GM12801 (cell line): ENCODE measurements around the gene ESX1.

Experiments used
- TF ChIP-seq, protein P1 (sequence below): IDR thresholded peaks from one replicate; pipeline ENCODE4 v1.5.1; 2011; ENCODE audit warnings: control low read depth; ENCODE audit not compliant: insufficient read length; ENCODE audit errors: extremely low read depth

The ESX1 gene

DNA sequence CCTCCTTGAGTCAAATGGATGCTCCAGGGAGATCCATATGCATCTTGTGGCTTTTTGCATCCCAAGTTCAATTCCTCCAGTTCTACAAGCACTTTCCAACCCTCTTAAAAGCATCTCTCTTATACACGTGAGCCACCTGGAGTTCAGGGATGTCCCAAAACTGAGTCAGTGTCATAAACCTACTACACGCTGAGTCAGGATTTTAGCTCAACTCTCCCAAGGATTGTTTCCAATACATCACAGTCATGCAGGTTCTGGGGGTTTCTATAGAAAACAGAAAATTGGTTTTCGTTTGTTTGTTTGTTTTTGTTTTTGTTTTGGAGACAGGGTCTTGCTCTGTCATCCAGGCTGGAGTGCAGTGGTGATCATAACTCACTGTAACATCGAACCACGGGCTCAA is 25.9 kb upstream of the ESX1 start:
- TF ChIP-seq, protein P1, sequence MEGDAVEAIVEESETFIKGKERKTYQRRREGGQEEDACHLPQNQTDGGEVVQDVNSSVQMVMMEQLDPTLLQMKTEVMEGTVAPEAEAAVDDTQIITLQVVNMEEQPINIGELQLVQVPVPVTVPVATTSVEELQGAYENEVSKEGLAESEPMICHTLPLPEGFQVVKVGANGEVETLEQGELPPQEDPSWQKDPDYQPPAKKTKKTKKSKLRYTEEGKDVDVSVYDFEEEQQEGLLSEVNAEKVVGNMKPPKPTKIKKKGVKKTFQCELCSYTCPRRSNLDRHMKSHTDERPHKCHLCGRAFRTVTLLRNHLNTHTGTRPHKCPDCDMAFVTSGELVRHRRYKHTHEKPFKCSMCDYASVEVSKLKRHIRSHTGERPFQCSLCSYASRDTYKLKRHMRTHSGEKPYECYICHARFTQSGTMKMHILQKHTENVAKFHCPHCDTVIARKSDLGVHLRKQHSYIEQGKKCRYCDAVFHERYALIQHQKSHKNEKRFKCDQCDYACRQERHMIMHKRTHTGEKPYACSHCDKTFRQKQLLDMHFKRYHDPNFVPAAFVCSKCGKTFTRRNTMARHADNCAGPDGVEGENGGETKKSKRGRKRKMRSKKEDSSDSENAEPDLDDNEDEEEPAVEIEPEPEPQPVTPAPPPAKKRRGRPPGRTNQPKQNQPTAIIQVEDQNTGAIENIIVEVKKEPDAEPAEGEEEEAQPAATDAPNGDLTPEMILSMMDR = no peak

DNA sequence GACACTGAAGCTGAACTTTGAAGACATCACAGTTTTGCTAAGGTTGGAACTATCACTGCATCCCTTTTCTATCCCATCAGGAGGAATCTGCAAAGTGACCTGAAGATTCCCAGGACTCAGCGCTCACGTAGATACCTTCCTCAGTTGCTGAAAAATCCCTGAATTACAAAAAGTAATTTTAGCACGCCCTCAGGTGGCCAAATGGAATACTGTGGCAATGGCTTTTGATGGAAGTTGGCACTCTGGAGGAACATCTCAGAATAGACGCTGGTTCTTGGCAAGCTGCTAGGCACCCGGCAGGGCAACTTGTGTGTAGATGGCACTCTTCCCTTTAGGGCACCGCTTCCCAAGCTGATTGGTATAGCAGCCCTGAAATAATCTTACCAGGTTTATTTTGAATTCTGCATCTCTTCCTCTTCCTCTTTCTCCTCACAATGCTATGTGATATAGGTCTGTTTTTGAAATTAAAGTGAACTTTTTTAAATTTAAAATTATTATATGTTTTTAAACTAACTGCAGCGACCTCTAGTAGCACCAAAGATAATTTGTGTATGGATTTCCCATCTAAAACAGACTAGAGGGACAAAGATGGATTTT is 16.3 kb upstream of the ESX1 start:
- TF ChIP-seq, protein P1 = no peak

DNA sequence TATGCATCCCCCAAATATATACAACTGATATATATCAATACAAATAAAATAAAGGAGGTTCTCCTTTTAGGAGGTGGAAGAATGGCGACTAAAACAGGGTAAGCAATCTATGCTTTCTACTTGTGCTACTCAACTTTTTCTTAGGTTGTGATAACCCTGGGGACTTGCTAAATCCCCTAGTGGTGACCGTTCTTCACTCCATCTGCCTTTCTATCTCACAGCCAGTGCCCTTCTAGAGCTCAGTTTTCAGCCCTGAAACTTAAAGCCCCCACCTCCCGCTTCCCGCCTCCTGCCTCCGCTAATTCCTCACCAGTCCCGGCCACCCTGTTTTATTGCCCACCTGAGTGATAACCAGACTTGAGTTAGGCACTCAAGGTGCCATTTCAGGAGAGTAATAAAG is 15.5 kb upstream of the ESX1 start:
- TF ChIP-seq, protein P1 = no peak

DNA sequence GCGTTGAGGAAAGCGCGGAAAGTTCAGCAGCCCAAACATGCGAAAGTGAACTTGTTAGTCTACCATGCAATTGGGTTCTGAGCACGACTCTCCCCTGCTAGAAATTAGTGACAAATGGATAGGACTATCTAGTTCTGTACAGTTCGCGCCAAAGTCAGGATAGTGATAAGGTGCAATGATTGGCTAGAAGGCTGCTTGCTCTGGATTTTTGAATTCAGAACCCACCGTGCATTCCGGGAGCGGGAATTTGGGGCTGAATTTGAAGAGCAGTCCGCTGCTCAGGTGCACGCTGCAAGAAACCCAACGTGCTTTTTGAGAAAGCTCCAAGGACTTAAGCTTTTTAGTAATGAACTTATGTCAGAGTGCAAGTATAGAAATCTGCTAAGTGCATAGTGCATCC is 732 bp upstream of the ESX1 start:
- TF ChIP-seq, protein P1 = no peak

DNA sequence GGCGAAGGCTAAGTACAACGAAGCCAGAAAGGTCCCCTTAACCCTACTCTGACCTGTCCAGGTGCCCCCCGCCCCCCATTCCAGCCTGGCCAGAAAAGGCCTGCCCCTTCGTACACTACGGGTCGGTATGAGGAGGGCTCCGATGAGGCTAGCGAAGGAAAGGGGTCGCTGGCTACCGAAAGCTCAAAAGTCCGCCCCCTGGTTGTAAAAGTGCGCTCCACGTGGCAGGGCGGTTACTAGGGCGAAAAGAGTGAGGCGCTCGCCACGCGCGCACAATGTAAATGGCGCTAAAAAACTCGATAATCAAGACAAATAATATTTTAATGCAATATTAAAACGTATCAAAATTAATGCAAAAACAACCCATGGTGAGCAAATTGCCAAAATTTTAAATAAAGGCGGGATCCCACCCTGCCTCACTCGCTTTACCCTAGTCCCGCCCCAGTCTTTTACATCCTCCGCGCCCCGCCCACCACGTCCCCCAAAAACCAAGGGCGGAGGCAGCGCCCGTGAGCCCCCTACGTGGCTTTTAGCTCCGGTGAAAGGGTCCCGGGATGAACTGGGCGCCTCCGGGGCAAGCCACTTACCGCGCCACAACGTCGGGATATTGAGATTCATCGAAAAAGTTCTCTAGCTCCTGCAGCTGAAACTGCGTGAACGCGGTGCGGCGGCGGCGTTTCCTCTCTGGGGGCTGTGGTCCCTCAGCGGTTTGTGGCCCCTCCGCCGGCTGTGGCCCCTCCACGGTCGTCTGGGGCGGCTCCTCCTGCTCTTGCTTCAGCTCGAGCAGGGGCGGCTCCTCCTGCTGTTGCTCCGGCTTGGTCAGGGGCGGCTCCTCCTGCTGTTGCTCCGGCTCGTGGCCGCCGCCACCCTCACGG is 929 bp downstream of the ESX1 start:
- TF ChIP-seq, protein P1 = no peak

DNA sequence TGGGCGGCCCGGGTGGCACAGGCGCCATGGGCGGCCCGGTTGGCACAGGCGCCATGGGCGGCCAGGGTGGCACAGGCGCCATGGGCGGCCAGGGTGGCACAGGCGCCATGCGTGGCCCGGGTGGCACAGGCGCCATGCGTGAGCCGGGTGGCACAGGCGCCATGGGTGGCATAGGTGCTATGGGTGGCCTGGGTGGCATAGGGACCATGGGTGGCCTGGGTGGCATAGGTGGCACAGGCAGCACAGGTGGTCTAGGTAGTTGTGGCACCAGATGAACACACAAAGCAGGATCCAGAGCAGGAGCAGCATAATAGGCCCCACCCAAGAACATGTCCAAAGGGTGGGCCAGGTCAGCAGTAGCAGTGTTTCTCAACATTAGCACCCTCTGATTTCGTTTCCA is 4.3 kb downstream of the ESX1 start:
- TF ChIP-seq, protein P1 = no peak

DNA sequence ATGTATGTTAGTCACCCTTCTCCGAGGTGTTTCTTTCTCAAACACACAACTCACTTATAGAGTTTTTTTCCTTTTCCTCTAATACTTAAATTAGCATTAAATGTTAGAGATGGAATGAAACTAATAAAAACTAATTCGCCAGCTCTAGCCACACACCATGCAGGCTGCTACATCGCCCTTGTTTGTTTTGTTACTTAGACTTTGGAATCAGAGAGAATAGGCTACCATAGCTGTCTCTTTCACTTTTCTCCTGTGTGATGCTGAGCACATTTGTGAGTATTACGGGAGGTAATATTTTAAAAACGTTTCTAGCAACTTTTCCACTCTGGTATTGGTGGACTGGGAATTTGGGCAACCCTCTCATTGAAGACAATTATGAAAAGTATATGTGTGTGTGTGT is 43.5 kb downstream of the ESX1 start:
- TF ChIP-seq, protein P1 = no peak
